Esophagus muscularis mucosa (tissue), 4 donors: ENCODE results near the gene INPP4B. TPM values are rescaled to one million over a fixed set of nuclear protein-coding genes. Genes with fewer than 3 reads are reported as not detected.

Experiments
- DNase-seq: peaks from one replicate; pipeline ENCODE4 v3.0.0-alpha.2; 2017; ENCODE audit errors: extremely low spot score
- H3K27ac ChIP-seq, 4 donors: fragments of 200-600 bp; sonication (generic); replicated peaks in 1 of 4; 1 replicate in 3 of 4; 2 replicates in 1 of 4; pipeline ENCODE4 v1.5.1; 2016 to 2019; ENCODE audit warnings: mild to moderate bottlenecking in 1 of 4
- H3K27me3 ChIP-seq, 4 donors: fragments of 200-600 bp; sonication (generic); one replicate each; pipeline versions ENCODE4 v1.5.1 to v1.6.0; 2016 to 2019
- H3K36me3 ChIP-seq, 4 donors: fragments of 200-600 bp; sonication (generic); one replicate each; pipeline ENCODE4 v1.5.1; 2016 to 2019
- H3K4me1 ChIP-seq, 4 donors: fragments of 200-600 bp; sonication (generic); one replicate each; pipeline ENCODE4 v1.5.1; 2016 to 2019
- H3K4me3 ChIP-seq, 4 donors: fragments of 200-600 bp; sonication (generic); 1 replicate in 2 of 4; 2 replicates in 2 of 4; pipeline ENCODE4 v1.5.1; 2016 to 2019; ENCODE audit warnings: mild to moderate bottlenecking in 4 of 4, moderate library complexity in 1 of 4
- H3K9me3 ChIP-seq, 4 donors: fragments of 200-600 bp; sonication (generic); 1 replicate in 3 of 4; 2 replicates in 1 of 4; pipeline ENCODE4 v1.5.1; 2016 to 2019
- CTCF ChIP-seq, 3 experiments: fragments of 200-600 bp in 2 of 3; fragments of 450-650 bp in 1 of 3; sonication (generic) in 2 of 3; IDR thresholded peaks; one replicate each; pipeline ENCODE4 v1.5.1; 2017 to 2019; ENCODE audit warnings: antibody characterized with exemption in 3 of 3, mild to moderate bottlenecking in 2 of 3, moderate library complexity in 1 of 3
- EP300 ChIP-seq: sonication (generic); formaldehyde crosslinking; IDR thresholded peaks from one replicate; pipeline ENCODE4 v1.6.1; 2017; ENCODE audit warnings: antibody characterized with exemption
- POLR2A ChIP-seq: fragments of 450-650 bp; IDR thresholded peaks from one replicate; pipeline ENCODE4 v1.6.1; 2017; ENCODE audit warnings: antibody characterized with exemption, moderate library complexity, mild to moderate bottlenecking, low read depth
- POLR2AphosphoS5 ChIP-seq, 2 donors: sonication (generic); formaldehyde crosslinking; IDR thresholded peaks; one replicate each; pipeline ENCODE4 v1.6.1; 2017; ENCODE audit warnings: antibody characterized with exemption in 2 of 2
- WGBS: methylation state at CpG from one replicate; pipeline ENCODE4 v1.1.5; 2018; 5-methylcytosine and 5-hydroxymethylcytosine counted together
- intact Hi-C: fragments of 100-400 bp; cut with DNase I; formaldehyde crosslinking; loops from one replicate; pipeline ENCODE4 v1.15.1; 2023
- total RNA-seq, 4 donors: library from RNA; depleted of rRNA; stranded (reverse); fragments of >200 nt; gene quantifications; one replicate each; pipeline versions ENCODE4 v1.1.0 to v1.2.1, GENCODE V29; 2016

Gene INPP4B
- total RNA-seq, 4 donors from 2014 or later: 12.7 to 23.4 (median 15.9) TPM

- WGBS: 91% methylated on average over 5 of the region's 5 CpGs
- no peaks in the 10 kb centered on the region for H3K36me3 ChIP-seq
- DNase-seq: no peak
- intact Hi-C loops: no loop called here
- H3K27me3 ChIP-seq: no peaks in the 10 kb centered on the region
- no peaks in the 10 kb centered on the region for H3K9me3 ChIP-seq
- H3K27ac ChIP-seq: no peak overlapping the region
- TF ChIP-seq POLR2AphosphoS5 (IDR thresholded peaks at IDR 0.05) (no peak), CTCF (IDR thresholded peaks at IDR 0.05) (no peak), EP300 (no peak)
- H3K4me1 ChIP-seq: no peaks in the 10 kb centered on the region
- H3K4me3 ChIP-seq: no peak overlapping the region
Observed at GRCh38 chr4:141999446-142000143, 846.5 kb downstream of the INPP4B start.

GRCh38 chr4:141995056-141995455, 851.0 kb downstream of the INPP4B start:
- Histone ChIP-seq H3K4me3 (no peak overlapping the region), H3K27ac (no peak overlapping the region), H3K9me3 (no peaks in the 10 kb centered on the region), H3K4me1 (no peaks in the 10 kb centered on the region), H3K27me3 (no peaks in the 10 kb centered on the region), H3K36me3 (no peaks in the 10 kb centered on the region)
- DNase-seq: no peak
- no peak for TF ChIP-seq POLR2AphosphoS5 (IDR thresholded peaks at IDR 0.05)
- no peak for TF ChIP-seq POLR2A
- no peak for TF ChIP-seq EP300
- TF ChIP-seq CTCF (IDR thresholded peaks at IDR 0.05): no peak
- WGBS: 54% methylated on average over 1 of the region's 1 CpG
- intact Hi-C loops: no loop called here

DNA sequence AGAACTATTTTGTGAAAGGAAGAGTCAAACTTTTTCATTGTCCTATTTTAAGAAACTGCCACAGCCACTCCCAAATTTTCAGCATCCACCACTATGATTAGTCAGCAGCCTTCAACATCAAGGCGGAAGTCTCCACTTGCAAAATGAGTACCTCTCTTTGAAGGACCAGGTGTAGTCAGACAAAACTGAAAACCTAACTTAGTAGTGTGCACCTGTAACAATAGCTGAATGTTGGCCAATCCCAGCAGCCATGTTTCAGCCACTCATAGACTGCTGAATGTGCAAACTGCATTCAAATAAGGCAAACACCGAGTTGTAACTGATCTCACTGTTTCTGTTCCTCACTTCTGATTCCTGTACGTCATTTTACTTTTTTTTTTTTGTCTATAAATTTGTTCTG, 868.7 kb downstream of the INPP4B start:
- Histone ChIP-seq H3K4me3 (no peak overlapping the region), H3K9me3 (no peaks in the 10 kb centered on the region), H3K36me3 (no peaks in the 10 kb centered on the region), H3K27me3 (no peaks in the 10 kb centered on the region), H3K27ac (no peak overlapping the region), H3K4me1 (no peaks in the 10 kb centered on the region)
- intact Hi-C loops: no loop called here
- WGBS: 74% methylated on average over 3 of the region's 3 CpGs
- TF ChIP-seq EP300: no peak
- TF ChIP-seq POLR2AphosphoS5 (IDR thresholded peaks at IDR 0.05): no peak
- no peak for TF ChIP-seq POLR2A
- no peak for TF ChIP-seq CTCF (IDR thresholded peaks at IDR 0.05)
- DNase-seq: no peak
